ENCODE results near the gene HSD17B12.
A peak's percentile ranks its signal among the peaks of the same experiment; 100 is the strongest.

DNA sequence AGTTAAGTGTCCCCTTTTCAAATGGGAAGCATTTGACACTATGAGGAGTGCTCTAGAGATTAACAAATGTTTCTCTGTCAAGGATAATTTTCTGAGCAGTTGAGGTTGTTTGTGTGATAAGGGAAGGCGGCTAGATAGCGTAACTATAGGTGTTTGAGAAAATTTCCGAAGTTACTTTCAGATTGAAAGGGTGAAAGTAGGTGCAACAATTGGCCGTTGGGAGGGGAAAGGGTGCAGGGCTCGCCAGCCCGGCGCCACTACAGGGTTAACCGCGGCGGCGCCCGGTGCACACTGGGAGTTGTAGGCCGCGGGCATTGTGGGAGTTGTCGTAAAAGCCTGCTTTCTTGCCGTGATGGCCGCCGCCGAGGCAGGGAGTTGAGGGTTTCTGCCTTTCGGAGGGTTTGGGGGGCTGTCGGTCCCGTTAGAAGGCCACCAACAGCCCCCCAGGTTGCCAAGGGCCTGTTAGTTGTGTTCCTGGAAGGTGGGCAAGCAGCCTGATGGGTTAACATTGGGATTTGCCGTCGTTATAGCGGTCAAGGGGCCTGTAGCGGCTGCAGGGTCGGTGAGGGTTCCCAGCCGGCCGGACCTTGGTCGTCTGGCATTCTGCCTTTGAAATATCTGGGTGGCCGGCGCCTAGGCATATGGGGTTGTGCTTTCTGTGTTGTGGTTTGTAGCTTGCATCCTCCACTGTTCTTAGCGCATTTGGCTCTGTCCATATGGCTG lies 36.5 kb upstream of the HSD17B12 start:
- TF ChIP-seq CTCF (conservative IDR thresholded peaks at IDR 0.05; ENCODE audit: low read depth in 2 of 2) (no peak), EZH2 (IDR thresholded peaks at IDR 0.05; ENCODE audit: low read depth, unreplicated experiment) (no peak), POLR2AphosphoS5 (IDR thresholded peaks at IDR 0.05; ENCODE audit: low read depth) (peak; percentile 88), REST (IDR thresholded peaks at IDR 0.05; ENCODE audit: unreplicated experiment) (no peak)

Data from GM23338 (cell line).